ENCODE measurements around the gene GNAQ.

DNA sequence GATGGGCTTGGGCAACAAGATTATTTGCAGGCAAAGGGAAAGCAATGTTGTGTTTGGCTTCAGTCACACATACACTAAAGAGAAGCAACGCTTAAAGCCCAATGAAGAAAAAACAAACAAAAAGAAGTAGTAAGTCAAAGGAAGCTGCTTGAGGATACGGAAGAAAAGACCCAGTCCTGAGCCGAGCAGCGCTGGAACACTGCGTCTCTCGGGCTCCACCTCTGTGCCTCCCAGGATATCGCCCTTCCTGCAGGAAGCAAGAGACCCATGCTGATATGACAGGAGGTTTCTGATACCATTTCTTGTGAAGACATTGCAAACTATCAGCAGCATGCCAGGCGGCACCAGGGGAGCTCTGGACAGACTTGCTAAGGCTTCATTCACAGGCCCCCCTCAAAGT, 9.9 kb downstream of the GNAQ start:
- TF ChIP-seq, protein P1, sequence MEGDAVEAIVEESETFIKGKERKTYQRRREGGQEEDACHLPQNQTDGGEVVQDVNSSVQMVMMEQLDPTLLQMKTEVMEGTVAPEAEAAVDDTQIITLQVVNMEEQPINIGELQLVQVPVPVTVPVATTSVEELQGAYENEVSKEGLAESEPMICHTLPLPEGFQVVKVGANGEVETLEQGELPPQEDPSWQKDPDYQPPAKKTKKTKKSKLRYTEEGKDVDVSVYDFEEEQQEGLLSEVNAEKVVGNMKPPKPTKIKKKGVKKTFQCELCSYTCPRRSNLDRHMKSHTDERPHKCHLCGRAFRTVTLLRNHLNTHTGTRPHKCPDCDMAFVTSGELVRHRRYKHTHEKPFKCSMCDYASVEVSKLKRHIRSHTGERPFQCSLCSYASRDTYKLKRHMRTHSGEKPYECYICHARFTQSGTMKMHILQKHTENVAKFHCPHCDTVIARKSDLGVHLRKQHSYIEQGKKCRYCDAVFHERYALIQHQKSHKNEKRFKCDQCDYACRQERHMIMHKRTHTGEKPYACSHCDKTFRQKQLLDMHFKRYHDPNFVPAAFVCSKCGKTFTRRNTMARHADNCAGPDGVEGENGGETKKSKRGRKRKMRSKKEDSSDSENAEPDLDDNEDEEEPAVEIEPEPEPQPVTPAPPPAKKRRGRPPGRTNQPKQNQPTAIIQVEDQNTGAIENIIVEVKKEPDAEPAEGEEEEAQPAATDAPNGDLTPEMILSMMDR (IDR thresholded peaks at IDR 0.05) = no peak
- TF ChIP-seq, protein P2, sequence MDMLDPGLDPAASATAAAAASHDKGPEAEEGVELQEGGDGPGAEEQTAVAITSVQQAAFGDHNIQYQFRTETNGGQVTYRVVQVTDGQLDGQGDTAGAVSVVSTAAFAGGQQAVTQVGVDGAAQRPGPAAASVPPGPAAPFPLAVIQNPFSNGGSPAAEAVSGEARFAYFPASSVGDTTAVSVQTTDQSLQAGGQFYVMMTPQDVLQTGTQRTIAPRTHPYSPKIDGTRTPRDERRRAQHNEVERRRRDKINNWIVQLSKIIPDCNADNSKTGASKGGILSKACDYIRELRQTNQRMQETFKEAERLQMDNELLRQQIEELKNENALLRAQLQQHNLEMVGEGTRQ (CRISPR knock-in tag; IDR thresholded peaks at IDR 0.05) = no peak
- TF ChIP-seq ATF1 (CRISPR knock-in tag; IDR thresholded peaks at IDR 0.05) (no peak), HMGXB4 (CRISPR knock-in tag; IDR thresholded peaks at IDR 0.05) (no peak), MAX (CRISPR knock-in tag; IDR thresholded peaks at IDR 0.05) (no peak), TP53 (CRISPR knock-in tag; IDR thresholded peaks at IDR 0.05) (no peak), KAT7 (CRISPR knock-in tag; IDR thresholded peaks at IDR 0.05; ENCODE audit: borderline replicate concordance) (no peak)

Measured in WTC11 (cell line).